Left lung (tissue), 10 donors: ENCODE measurements around the gene TBC1D23. TPM values are rescaled to one million over a fixed set of nuclear protein-coding genes. Genes with fewer than 3 reads are reported as not detected.

Source experiments
- ATAC-seq: fragments of 200-7000 bp; cut with Tn5 transposase; one replicate; pipeline ENCODE4 v1.9.1; 2020; ENCODE audit warnings: moderate library complexity
- DNase-seq, 4 donors: peaks; one replicate each; pipeline ENCODE4 v3.0.0-alpha.2; 2013 to 2020
- H3K27ac ChIP-seq, 2 donors: fragments of 200-600 bp; sonication (generic) in 1 of 2; one replicate each; pipeline versions ENCODE4 v1.5.0 to v1.8.0; 2020 to 2021
- H3K27me3 ChIP-seq, 2 donors: fragments of 200-600 bp; sonication (generic) in 1 of 2; one replicate each; pipeline versions ENCODE4 v1.5.0 to v1.8.0; 2020 to 2021
- H3K36me3 ChIP-seq, 2 donors: fragments of 200-600 bp; sonication (generic) in 1 of 2; one replicate each; pipeline versions ENCODE4 v1.5.0 to v1.8.0; 2020 to 2021
- H3K4me1 ChIP-seq, 2 donors: fragments of 200-600 bp; one replicate each; pipeline ENCODE4 v1.8.0; 2021
- H3K4me3 ChIP-seq, 2 donors: fragments of 200-600 bp; sonication (generic) in 1 of 2; one replicate each; pipeline versions ENCODE4 v1.5.0 to v1.8.0; 2020 to 2021; ENCODE audit warnings: mild to moderate bottlenecking in 1 of 2
- H3K9me3 ChIP-seq, 2 donors: fragments of 200-600 bp; sonication (generic) in 1 of 2; one replicate each; pipeline versions ENCODE4 v1.5.0 to v1.8.0; 2020 to 2021
- CTCF ChIP-seq, 2 donors: fragments of 200-600 bp; sonication (generic) in 1 of 2; IDR thresholded peaks; one replicate each; pipeline versions ENCODE4 v1.5.0 to v1.8.0; 2021; ENCODE audit warnings: antibody characterized with exemption in 2 of 2
- intact Hi-C, 2 donors: fragments of 100-400 bp; cut with DNase I; formaldehyde crosslinking; loops; one replicate each; pipeline versions ENCODE4 v1.11.2 to v1.14.2; 2022
- polyA plus RNA-seq, 6 donors: library from polyadenylated mRNA; unstranded; fragments of 120-200 nt; gene quantifications; one replicate each; pipeline ENCODE4 v1.2.1, GENCODE V29; 2013; ENCODE audit not compliant: insufficient read length in 6 of 6
- total RNA-seq, 2 donors: library from RNA; stranded (reverse); fragmentation: NEBNext Ultra II Directional; extraction: Animal tissue kit (Norgen Biotek cat#: 25700); gene quantifications; one replicate each; pipeline ENCODE4 v1.2.1, GENCODE V29; 2021
- donor health status: DM: no; HTN: yes; CAD: no.
- donor health status: DM: no; HTN: no; CAD: no.

The TBC1D23 gene
- total and polyA plus RNA-seq, 8 donors: 31.6 to 46.3 (median 37.9) TPM

DNA sequence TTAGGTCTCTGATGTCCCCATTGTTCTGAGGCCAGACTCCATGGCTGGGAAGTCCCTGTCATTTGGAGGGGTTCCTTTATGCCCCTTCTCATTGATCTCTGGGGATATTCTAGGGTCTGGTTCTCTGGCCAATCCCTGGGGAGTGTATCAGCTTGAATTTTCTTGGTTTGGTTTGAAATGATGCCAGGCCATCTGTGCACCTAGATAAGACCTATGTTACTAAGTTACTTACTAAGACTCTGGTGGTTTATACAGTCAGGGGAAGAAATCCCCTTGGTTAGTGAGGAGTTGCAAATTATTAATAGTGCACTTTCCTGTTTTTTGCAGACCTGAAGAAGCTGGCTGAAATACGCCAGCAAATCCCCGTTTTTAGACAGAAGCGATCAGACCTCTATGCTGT, 94.1 kb downstream of the TBC1D23 start:
- no peaks in the 10 kb centered on the region for H3K9me3 ChIP-seq
- DNase-seq: no peak
- H3K36me3 ChIP-seq: peaks cover 0 to 79% of the 10 kb centered on the region in 2 donors
- no peaks in the 10 kb centered on the region for H3K27me3 ChIP-seq
- H3K4me3 ChIP-seq: no peak overlapping the region
- no peak for TF ChIP-seq CTCF (IDR thresholded peaks at IDR 0.05)
- no peak overlapping the region for H3K27ac ChIP-seq
- intact Hi-C loops: no loop called here
- no peaks in the 10 kb centered on the region for H3K4me1 ChIP-seq
- ATAC-seq: no peak

DNA sequence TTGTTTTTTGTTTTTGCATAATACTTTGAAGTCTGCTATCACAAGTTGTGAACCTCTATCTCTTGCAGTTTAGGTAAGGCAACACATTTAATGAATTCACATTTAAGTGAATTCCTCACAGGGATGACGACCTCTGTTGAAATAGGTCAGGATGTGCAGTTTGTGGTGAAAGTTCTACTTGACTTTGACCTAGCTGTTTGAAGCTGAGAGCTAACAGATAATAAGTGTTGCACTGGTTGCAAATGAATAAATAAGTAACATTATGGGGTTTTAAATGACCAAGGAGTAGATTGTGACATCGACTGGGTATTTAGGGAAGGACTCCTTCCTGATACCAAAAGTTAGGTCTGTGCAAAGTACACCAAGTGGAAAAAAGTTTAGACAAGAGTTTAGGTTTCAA, 97.6 kb downstream of the TBC1D23 start:
- TF ChIP-seq CTCF (IDR thresholded peaks at IDR 0.05): no peak
- Histone ChIP-seq H3K27me3 (no peaks in the 10 kb centered on the region), H3K27ac (no peak overlapping the region), H3K9me3 (peaks cover 0 to 6% of the 10 kb centered on the region in 2 donors), H3K36me3 (peaks cover 0 to 90% of the 10 kb centered on the region in 2 donors), H3K4me3 (no peak overlapping the region), H3K4me1 (no peaks in the 10 kb centered on the region)
- intact Hi-C loops: no loop called here
- ATAC-seq (no peak), DNase-seq (no peak)

DNA sequence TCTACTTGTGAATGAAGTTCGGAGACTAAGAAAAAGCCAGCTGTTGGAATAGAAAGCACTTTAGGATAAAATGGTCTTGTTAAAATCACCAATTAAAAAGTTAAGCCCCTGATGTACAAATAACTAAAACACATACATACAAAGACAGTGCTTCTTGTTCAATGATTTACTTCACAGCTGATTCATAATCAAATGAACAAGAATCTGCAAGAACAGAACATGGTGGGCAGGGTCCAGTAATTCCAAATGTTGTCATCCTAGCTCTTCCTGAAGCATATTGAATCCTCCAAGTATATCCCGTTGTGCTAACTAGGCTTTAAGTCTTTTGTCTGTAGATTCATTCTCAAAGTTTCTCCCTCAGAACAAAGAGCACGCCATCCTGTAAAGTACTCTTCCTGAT, 98.2 kb downstream of the TBC1D23 start:
- Histone ChIP-seq H3K27ac (no peak overlapping the region), H3K27me3 (no peaks in the 10 kb centered on the region), H3K9me3 (peaks cover 0 to 6% of the 10 kb centered on the region in 2 donors), H3K36me3 (peaks cover 0 to 90% of the 10 kb centered on the region in 2 donors), H3K4me1 (no peaks in the 10 kb centered on the region), H3K4me3 (no peak overlapping the region)
- no peak for TF ChIP-seq CTCF (IDR thresholded peaks at IDR 0.05)
- intact Hi-C loops: no loop called here
- no peak for ATAC-seq
- no peak for DNase-seq

GRCh38 chr3:100360757-100361496, 100.1 kb downstream of the TBC1D23 start:
- no peaks in the 10 kb centered on the region for H3K27me3 ChIP-seq
- peaks cover 0 to 6% of the 10 kb centered on the region in 2 donors for H3K9me3 ChIP-seq
- DNase-seq: no peak
- intact Hi-C loops: no loop called here
- H3K27ac ChIP-seq: no peak overlapping the region
- H3K4me3 ChIP-seq: no peak overlapping the region
- TF ChIP-seq CTCF (IDR thresholded peaks at IDR 0.05): no peak
- peaks cover 0 to 90% of the 10 kb centered on the region in 2 donors for H3K36me3 ChIP-seq
- no peak for ATAC-seq
- no peaks in the 10 kb centered on the region for H3K4me1 ChIP-seq

DNA sequence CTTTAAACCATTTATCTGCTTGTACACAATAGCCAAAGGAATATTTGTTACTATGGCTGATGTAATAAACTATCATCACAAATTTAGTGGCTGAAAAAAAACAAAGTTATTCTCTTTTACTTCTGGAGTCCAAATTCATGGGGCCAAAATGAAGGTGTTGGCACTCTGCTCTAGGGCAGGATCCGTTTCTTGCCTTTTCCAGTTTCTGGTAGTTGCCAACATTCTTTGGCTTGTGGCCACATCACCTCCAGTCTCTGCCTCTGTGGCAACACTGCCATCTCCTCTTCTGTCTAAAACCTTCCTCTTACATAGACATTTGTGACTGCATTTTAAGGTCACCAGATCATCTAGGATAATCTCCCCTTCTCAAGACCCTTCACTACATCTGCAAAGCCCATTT, 101.1 kb downstream of the TBC1D23 start:
- ATAC-seq (no peak), DNase-seq (no peak)
- intact Hi-C loops: no loop called here
- Histone ChIP-seq H3K36me3 (peaks cover 0 to 90% of the 10 kb centered on the region in 2 donors), H3K9me3 (peaks cover 0 to 6% of the 10 kb centered on the region in 2 donors), H3K4me1 (no peaks in the 10 kb centered on the region), H3K27ac (no peak overlapping the region), H3K27me3 (no peaks in the 10 kb centered on the region), H3K4me3 (no peak overlapping the region)
- no peak for TF ChIP-seq CTCF (IDR thresholded peaks at IDR 0.05)
